GM19397 (cell line): Measurements from ENCODE around the gene ZNF77.
"Not testable (repeated sequence)": the region's sequence is repeated elsewhere in the genome, so short reads cannot be mapped to it uniquely, and the experiment has no call there.

ENCODE experiments used
- ATAC-seq: cut with Tn5 transposase; IDR thresholded peaks from one replicate; pipeline ENCODE4 v1.9.1; 2021; ENCODE audit warnings: mild to moderate bottlenecking, moderate library complexity; ENCODE audit not compliant: unreplicated experiment

ZNF77 gene

GRCh38 chr19:2944775-2945574 lies at the start of gene ZNF77:
Gene ZNF77, minus strand, starts transcription at chr19:2944971. Its CDS starts 131 bp downstream, at chr19:2944840.
- peak; percentile 96 for ATAC-seq

GRCh38 chr19:2993579-2993978 lies 48.8 kb upstream of the ZNF77 start:
- no peak for ATAC-seq

- ATAC-seq = no peak
These were observed 48.2 kb upstream of the ZNF77 start for GRCh38 chr19:2992958-2993357.

DNA sequence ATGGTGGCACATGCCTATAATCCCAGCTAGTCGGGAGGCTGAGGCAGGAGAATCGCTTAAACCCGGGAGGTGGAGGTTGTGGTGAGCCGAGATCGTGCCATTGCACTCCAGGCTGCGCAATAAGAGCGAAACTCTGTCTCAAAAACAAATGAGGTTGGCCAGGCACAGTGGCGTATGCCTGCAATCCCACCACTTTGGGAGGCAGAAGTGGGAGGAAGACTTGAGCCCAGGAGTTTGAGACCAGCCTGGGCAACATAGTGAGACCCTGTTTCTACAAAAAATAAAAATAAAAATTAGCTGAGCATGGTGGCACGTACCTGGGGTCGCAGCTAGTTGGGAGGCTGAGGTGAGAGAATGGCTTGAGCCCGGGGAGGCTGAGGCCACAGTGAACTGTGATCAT lies 47.6 kb upstream of the ZNF77 start:
- not testable (repeated sequence) for ATAC-seq

DNA sequence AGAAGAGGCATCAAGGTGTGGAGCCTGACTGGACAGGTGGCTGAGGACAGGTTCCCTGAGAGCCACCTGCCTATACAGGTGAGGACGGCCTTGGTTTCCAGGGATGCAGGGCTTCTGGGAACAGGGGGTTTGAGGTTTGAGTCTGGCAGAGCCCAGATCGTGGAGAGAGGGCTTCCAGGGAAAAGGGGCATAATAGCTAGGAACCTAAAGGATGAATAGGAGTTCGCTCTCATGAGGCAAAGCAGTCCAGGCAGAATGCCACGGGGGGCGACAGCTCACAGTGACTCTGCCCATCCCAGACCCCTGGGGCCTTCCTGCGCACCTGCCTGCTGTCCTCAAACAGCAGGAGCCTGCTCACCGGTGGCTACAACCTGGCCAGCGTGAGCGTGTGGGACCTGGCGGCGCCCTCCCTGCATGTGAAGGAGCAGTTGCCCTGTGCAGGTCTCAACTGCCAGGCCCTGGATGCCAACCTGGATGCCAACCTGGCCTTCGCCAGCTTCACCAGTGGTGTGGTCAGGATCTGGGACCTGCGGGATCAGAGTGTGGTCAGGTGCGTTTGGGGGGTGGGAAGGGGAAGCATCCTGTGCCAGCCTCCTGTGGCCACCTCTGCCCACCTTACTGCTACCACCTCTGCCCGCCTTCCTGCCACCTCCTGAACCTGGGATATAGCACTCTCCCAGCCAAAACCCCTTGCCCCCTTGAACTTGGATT lies 44.6 kb upstream of the ZNF77 start:
- ATAC-seq = no peak

DNA sequence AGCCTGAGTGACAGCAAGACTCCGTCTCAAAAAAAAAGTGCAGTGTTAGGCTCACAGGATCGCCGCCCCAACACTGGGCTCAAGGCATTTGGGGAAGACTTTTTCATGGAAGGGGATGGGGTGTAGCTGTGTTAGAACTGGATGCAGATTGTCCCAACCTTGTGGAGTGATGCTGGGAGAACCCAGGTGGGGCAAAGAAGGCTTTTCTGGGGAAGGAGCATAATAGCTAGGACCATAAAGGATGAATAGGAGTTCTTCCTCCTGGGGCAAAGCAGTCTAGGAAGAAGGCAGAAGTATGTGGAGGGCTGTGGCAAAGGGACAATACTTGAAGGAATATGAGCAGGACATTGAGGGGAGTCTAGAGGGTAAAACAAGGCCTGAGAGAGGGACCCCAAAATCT lies 43.8 kb upstream of the ZNF77 start:
- ATAC-seq = no peak

DNA sequence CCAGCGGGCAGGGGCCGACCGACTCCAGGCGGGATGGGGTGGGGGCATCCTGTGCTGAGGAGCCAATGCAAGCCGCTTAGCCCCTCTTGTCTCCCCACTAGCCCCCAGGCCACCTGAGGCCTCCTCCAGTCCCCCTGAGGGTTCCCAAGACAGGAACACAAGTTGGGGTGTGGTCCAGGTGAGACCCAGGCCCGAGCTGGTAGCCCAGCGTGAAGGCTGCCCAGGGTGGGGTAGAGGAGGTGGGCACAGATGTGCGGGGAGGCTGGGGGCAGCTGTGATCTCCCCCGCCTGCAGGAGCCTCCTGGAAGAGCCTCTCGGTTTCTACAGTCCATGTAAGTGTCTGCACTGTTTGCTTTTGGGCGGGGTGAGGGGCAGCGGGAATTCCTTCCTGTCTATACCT lies 43.0 kb upstream of the ZNF77 start:
- ATAC-seq = no peak

DNA sequence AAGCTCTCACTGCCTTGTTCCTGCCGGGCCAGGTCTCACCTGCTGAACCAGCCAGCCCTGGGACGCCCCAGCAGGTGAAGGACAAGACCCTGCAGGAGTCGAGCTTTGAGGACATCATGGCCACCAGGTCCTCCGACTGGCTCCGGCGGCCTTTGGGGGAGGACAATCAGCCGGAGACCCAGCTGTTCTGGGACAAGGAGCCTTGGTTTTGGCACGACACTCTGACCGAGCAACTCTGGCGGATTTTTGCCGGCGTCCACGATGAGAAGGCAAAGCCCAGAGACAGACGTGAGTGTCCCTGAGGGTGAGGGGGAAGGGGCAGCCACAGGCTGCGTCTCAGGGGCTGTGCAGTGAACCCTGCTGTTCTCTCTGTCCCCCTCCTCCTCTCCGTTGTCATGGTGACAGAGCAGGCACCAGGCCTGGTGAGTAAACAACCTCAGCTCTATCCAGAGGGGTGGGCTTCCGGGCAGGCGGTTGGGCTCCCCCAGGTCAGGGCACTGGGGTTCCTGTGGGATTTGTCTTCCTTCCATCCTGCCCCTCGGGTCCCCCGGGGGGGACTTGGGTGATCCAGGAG lies 42.3 kb upstream of the ZNF77 start:
- no peak for ATAC-seq

DNA sequence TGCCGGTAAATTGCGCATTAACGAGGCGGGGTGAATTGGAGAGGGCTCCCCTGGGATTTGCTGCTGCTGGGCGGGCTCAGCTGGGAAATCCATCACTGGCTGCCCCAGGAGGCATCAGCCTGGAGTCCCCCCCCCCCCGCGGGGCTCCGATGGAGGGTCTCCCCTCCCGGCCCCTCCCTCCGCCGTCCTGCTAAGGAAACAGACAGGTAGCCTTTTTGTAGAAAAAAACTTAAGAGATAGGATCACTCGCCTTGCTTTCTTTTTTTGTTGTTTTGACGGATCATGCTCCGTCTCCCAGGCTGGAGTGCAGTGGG lies 39.4 kb upstream of the ZNF77 start:
- ATAC-seq = no peak

DNA sequence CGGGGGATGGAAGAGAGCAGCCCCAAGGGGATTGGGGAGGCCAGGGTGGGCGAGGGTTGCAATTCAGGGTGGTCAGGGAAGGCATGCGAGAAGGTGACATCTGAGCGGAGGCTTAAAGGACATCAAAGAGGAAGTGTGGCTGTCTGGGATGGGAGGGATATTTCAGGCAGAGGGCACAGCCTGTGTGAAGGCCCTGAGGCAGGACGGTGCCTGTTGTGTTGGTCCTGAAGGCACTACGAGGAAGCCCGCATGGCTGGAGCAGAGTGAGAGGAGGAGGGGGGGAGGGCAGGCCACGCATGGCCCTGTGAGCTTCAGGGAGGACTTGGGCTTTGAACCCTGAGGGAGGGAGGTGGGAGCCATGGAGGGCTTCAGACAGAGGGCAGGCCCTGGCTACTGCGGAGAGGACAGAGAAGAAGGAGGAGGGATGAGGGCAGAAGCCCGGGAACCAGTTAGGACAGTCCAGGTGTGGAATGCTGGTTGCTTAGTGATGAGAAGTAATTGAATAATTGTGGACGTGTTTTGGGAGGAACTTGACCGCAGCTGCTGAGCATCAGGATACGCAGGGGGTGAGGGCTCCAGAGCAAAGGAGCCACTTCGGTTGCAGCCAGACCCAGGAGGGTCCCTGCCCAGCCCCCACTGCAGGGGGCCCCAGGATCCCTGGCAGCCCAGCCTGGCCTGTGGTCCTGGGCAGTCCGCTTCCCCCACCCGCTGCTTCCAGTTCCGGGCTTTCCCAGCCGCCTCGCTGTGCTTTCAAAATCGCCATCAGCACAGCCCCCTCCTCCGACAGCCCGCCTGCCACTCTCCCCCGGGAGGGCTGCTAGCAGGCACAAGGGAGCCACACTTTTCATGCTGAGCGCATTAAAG lies 38.8 kb upstream of the ZNF77 start:
- ATAC-seq = no peak

GRCh38 chr19:2982983-2983350 lies 38.2 kb upstream of the ZNF77 start:
- ATAC-seq = no peak

- no peak for ATAC-seq
These were observed 37.8 kb upstream of the ZNF77 start for GRCh38 chr19:2982561-2982960.

GRCh38 chr19:2981898-2982297 lies 37.1 kb upstream of the ZNF77 start:
- ATAC-seq = no peak

DNA sequence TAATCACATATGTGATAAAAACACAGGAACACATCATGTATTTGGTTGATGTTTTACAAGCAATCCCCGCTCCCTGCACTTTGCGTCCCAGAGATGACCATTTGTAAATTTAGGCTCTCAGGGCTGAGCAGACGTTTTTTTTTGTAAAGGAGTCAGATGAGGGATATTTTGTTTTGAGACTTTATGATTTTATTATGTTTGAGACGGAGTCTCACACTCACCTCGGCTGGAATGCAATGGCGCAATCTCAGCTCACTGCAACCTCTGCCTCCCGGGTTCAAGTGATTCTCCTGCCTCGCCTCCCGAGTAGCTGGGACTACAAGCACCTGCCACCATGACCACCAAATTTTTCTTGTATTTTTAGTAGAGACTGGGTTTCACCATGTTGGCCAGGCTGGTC lies 34.0 kb upstream of the ZNF77 start:
- ATAC-seq = no peak

DNA sequence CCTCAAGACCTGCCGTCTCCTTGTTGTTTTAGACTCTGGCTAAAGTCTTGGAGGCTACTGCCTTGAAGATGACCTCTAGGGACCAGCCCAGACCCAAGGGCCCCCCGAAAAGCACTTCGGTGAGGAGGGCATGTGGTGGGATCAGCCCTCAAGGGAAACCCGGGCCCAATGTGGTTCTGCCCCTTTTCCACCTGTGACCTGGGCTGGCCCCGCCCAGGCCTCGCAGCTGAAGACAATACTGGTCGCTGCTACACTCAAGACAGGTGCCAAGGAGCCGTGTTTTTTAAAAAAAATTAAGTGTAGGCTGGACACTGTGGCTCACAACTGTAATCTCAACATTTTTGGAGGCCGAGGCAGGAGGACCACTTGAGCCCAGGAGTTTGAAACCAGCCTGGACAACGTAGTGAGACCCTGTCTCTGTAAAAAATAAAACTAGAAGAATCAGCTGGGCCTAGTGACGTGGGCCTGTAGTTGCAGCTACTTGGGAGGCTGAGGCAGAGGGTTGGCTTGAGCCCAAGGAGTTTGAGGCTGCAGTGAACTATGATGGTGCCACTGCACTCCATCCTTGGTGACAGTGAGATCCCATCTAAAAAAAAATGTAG lies 33.5 kb upstream of the ZNF77 start:
- no peak for ATAC-seq

DNA sequence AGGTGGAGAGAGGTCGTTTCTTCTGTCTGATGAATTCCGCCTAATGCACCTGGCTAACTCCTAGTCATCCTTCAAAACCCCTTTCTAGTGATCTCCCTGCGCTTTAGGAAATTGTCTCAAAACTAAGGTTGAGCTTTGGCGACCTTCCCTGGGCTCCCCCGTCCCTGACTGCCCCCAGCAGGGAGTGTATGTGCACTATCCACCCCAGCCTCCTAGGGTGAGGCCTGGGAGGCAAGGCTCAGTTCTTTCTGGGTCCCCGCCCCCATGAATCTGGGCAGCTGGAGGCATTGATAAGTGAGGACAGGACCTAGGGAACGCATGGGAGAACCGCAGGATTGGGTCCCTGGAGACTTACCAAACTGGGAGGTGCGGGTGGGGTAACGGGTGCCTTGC lies 33.0 kb upstream of the ZNF77 start:
- ATAC-seq = no peak

DNA sequence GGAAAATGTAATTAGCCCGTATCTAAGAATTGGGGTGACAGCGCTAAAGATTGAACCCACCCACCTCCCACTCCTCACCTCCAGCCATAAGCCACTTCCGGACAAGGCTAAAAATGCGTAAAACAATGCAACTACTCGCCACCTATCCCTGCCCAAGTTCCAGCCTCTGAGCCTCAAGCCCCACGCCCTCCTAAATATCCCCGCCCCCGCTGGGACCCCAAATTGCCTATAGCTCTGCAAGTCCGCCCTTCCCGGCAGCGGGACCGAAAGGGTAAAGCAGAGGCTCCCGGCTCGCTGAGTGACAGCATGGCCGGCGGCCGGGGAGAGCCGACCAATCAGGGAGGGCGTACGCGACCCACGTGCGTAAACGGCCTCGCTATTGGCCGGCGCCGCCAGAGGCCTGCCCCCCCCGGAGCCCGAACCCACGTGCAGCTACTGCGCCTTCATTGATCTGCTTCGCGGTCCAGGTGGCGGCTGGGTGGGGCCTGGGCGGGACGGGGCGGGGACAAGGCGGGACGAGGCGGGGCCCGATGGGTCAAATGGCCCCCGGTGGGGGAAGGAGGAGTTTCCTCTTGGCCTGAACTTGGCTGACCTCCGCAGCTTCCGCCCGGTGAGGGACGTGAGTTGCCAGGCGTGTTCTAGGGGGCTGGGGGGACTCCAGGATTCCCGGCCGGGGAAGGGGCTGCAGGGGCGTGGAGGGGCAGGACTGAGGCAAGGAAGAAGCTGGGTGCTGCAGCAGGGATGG lies 32.4 kb upstream of the ZNF77 start, which contains the start of gene TLE6:
TLE6 (plus strand) TSS at position 564 of the 745 bp plus-strand sequence. CDS start 670 bp downstream, outside the sequence.
- ATAC-seq = peak; percentile 94

DNA sequence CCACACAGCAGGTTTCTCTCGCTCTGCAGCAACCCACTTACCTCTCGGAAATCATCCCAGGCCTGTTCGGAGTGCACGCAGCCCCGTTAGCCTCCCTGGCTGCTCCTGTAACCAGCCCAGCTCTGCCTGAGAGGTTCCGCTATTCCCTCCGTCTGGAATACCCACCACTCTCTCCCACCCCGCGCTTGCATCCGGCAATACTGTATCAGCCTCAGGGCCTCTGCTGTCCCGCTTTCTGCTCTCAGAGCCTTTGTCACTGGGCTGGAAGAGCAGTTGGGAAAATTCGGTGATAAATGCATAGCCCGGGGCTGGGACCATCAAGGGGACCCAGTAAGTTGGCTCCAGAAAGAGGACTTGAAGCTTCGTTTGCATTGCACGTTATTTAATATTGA lies 31.8 kb upstream of the ZNF77 start:
- ATAC-seq = no peak

- ATAC-seq = no peak
These were observed 29.7 kb upstream of the ZNF77 start for GRCh38 chr19:2974342-2975041.

GRCh38 chr19:2973229-2973628 lies 28.5 kb upstream of the ZNF77 start:
- no peak for ATAC-seq
